HUES6 (cell line): ENCODE results near the gene C3.

Experiments used
- H3K27ac ChIP-seq: 2 replicates; pipeline ENCODE4 v1.7.0; 2013; ENCODE audit warnings: low read depth, mild to moderate bottlenecking, low read length, inconsistent platforms
- H3K27me3 ChIP-seq: 2 replicates; pipeline ENCODE4 v1.6.1; 2013; ENCODE audit warnings: low read length; ENCODE audit not compliant: control insufficient read depth, insufficient read depth
- H3K36me3 ChIP-seq: 2 replicates; pipeline ENCODE4 v1.6.1; 2013; ENCODE audit warnings: low read length; ENCODE audit not compliant: control insufficient read depth, insufficient read depth
- H3K4me1 ChIP-seq: 2 replicates; pipeline ENCODE4 v1.6.1; 2013; ENCODE audit warnings: low read length; ENCODE audit not compliant: control insufficient read depth, insufficient read depth
- H3K4me3 ChIP-seq: 2 replicates; pipeline ENCODE4 v1.5.1; 2013; ENCODE audit warnings: low read depth, low read length
- H3K9ac ChIP-seq: one replicate; pipeline ENCODE4 v1.6.1; 2013; ENCODE audit warnings: mild to moderate bottlenecking, low read length
- H3K9me3 ChIP-seq: 2 replicates; pipeline ENCODE4 v1.6.1; 2013; ENCODE audit warnings: low read depth, low read length; ENCODE audit not compliant: control insufficient read depth, insufficient read depth

C3 gene

GRCh38 chr19:6687114-6687513 lies 33.3 kb downstream of the C3 start:
- no peaks in the 10 kb centered on the region for H3K9me3 ChIP-seq
- H3K36me3 ChIP-seq, result peaks cover 36% of the 10 kb centered on the region
- no peak overlapping the region for H3K27ac ChIP-seq
- H3K9ac ChIP-seq, result no peak overlapping the region
- no peak overlapping the region for H3K4me3 ChIP-seq
- no peaks in the 10 kb centered on the region for H3K27me3 ChIP-seq
- no peaks in the 10 kb centered on the region for H3K4me1 ChIP-seq

GRCh38 chr19:6686628-6686975 lies 33.8 kb downstream of the C3 start:
- no peak overlapping the region for H3K4me3 ChIP-seq
- H3K27ac ChIP-seq, result no peak overlapping the region
- H3K27me3 ChIP-seq, result no peaks in the 10 kb centered on the region
- no peak overlapping the region for H3K9ac ChIP-seq
- no peaks in the 10 kb centered on the region for H3K9me3 ChIP-seq
- H3K36me3 ChIP-seq, result peaks cover 41% of the 10 kb centered on the region
- no peaks in the 10 kb centered on the region for H3K4me1 ChIP-seq

GRCh38 chr19:6685962-6686627 lies 34.4 kb downstream of the C3 start:
- Histone ChIP-seq H3K27me3 (no peaks in the 10 kb centered on the region), H3K9ac (no peak overlapping the region), H3K36me3 (peaks cover 41% of the 10 kb centered on the region), H3K4me1 (no peaks in the 10 kb centered on the region), H3K4me3 (no peak overlapping the region), H3K27ac (no peak overlapping the region), H3K9me3 (no peaks in the 10 kb centered on the region)

GRCh38 chr19:6685482-6685881 lies 35.0 kb downstream of the C3 start:
- Histone ChIP-seq H3K4me3 (no peak overlapping the region), H3K9ac (no peak overlapping the region), H3K9me3 (0 out of 2 replicates have a peak, but pooled peaks cover 2% of the 10 kb centered on the region), H3K27ac (no peak overlapping the region), H3K36me3 (peaks cover 41% of the 10 kb centered on the region), H3K27me3 (no peaks in the 10 kb centered on the region), H3K4me1 (no peaks in the 10 kb centered on the region)

- peaks cover 45% of the 10 kb centered on the region for H3K36me3 ChIP-seq
- no peak overlapping the region for H3K27ac ChIP-seq
- H3K9ac ChIP-seq, result no peak overlapping the region
- H3K4me3 ChIP-seq, result no peak overlapping the region
- H3K4me1 ChIP-seq, result no peaks in the 10 kb centered on the region
- H3K9me3 ChIP-seq, result 0 out of 2 replicates have a peak, but pooled peaks cover 5% of the 10 kb centered on the region
- H3K27me3 ChIP-seq, result no peaks in the 10 kb centered on the region
These were observed 36.5 kb downstream of the C3 start for GRCh38 chr19:6683971-6684370.

GRCh38 chr19:6682607-6683128 lies 37.8 kb downstream of the C3 start:
- no peak overlapping the region for H3K27ac ChIP-seq
- H3K9me3 ChIP-seq, result 0 out of 2 replicates have a peak, but pooled peaks cover 5% of the 10 kb centered on the region
- H3K9ac ChIP-seq, result no peak overlapping the region
- H3K36me3 ChIP-seq, result peaks cover 45% of the 10 kb centered on the region
- H3K4me1 ChIP-seq, result peaks cover 5% of the 10 kb centered on the region
- no peak overlapping the region for H3K4me3 ChIP-seq
- no peaks in the 10 kb centered on the region for H3K27me3 ChIP-seq

GRCh38 chr19:6680141-6680540 lies 40.3 kb downstream of the C3 start:
- Histone ChIP-seq H3K27me3 (no peaks in the 10 kb centered on the region), H3K27ac (no peak overlapping the region), H3K4me1 (peaks cover 12% of the 10 kb centered on the region), H3K4me3 (no peak overlapping the region), H3K36me3 (peaks cover 30% of the 10 kb centered on the region), H3K9ac (no peak overlapping the region), H3K9me3 (0 out of 2 replicates have a peak, but pooled peaks cover 5% of the 10 kb centered on the region)

GRCh38 chr19:6679139-6679538 lies 41.3 kb downstream of the C3 start:
- no peaks in the 10 kb centered on the region for H3K27me3 ChIP-seq
- peaks cover 23% of the 10 kb centered on the region; the same call in 1 of the 2 replicates for H3K36me3 ChIP-seq
- no peak overlapping the region for H3K27ac ChIP-seq
- peaks cover 19% of the 10 kb centered on the region for H3K4me1 ChIP-seq
- 0 out of 2 replicates have a peak, but pooled peaks cover 5% of the 10 kb centered on the region for H3K9me3 ChIP-seq
- H3K9ac ChIP-seq, result no peak overlapping the region
- no peak overlapping the region for H3K4me3 ChIP-seq

- Histone ChIP-seq H3K27ac (no peak overlapping the region), H3K36me3 (peaks cover 19% of the 10 kb centered on the region; the same call in 1 of the 2 replicates), H3K4me1 (peaks cover 19% of the 10 kb centered on the region), H3K9me3 (0 out of 2 replicates have a peak, but pooled peaks cover 5% of the 10 kb centered on the region), H3K9ac (no peak overlapping the region), H3K4me3 (no peak overlapping the region), H3K27me3 (no peaks in the 10 kb centered on the region)
These were observed 41.8 kb downstream of the C3 start for GRCh38 chr19:6678690-6679109.

- Histone ChIP-seq H3K27ac (no peak overlapping the region), H3K4me3 (peak overlapping the region; percentile 59), H3K4me1 (peaks cover 19% of the 10 kb centered on the region), H3K36me3 (peaks cover 18% of the 10 kb centered on the region; the same call in 1 of the 2 replicates), H3K9ac (no peak overlapping the region), H3K27me3 (no peaks in the 10 kb centered on the region), H3K9me3 (0 out of 2 replicates have a peak, but pooled peaks cover 5% of the 10 kb centered on the region)
These were observed 42.4 kb downstream of the C3 start for GRCh38 chr19:6677883-6678689.

- Histone ChIP-seq H3K4me1 (peaks cover 19% of the 10 kb centered on the region), H3K9me3 (0 out of 2 replicates have a peak, but pooled peaks cover 5% of the 10 kb centered on the region), H3K27me3 (no peaks in the 10 kb centered on the region), H3K9ac (no peak overlapping the region), H3K4me3 (peak overlapping the region; percentile 41), H3K27ac (no peak overlapping the region), H3K36me3 (peaks cover 18% of the 10 kb centered on the region; the same call in 1 of the 2 replicates)
These were observed 43.0 kb downstream of the C3 start for GRCh38 chr19:6677495-6677882.
